Spinal cord (tissue), 10 donors: ENCODE data around the gene MACROD2. TPM values are rescaled to one million over a fixed set of nuclear protein-coding genes. Genes with fewer than 3 reads are reported as not detected.
A peak's percentile ranks its signal among the peaks of the same experiment; 100 is the strongest.

Source experiments
- DNase-seq, 6 donors: peaks; one replicate each; pipeline versions ENCODE4 v3.0.0 to v3.0.0-alpha.2; 2013 to 2015; ENCODE audit warnings: low spot score in 6 of 6, low read depth in 4 of 6
- H3K27ac ChIP-seq: one replicate; pipeline ENCODE4 v1.5.1; 2013; ENCODE audit warnings: low read depth, low read length, control low read depth
- H3K27me3 ChIP-seq: one replicate; pipeline ENCODE4 v1.6.1; 2013; ENCODE audit warnings: low read length; ENCODE audit not compliant: control insufficient read depth, insufficient read depth
- H3K36me3 ChIP-seq: one replicate; pipeline ENCODE4 v1.6.1; 2013; ENCODE audit warnings: low read length; ENCODE audit not compliant: control insufficient read depth, insufficient read depth
- H3K4me1 ChIP-seq: one replicate; pipeline ENCODE4 v1.6.1; 2013; ENCODE audit warnings: low read length; ENCODE audit not compliant: control insufficient read depth, insufficient read depth
- H3K4me3 ChIP-seq: one replicate; pipeline ENCODE4 v1.5.1; 2013; ENCODE audit warnings: low read depth, low read length, control low read depth
- H3K9me3 ChIP-seq: one replicate; pipeline ENCODE4 v1.6.1; 2013; ENCODE audit warnings: low read length; ENCODE audit not compliant: control insufficient read depth, insufficient read depth
- WGBS: methylation state at CpG from one replicate; pipeline ENCODE4 v1.1.5; 2013; ENCODE audit warnings: missing lambda C conversion rate; ENCODE audit not compliant: insufficient coverage; 5-methylcytosine and 5-hydroxymethylcytosine counted together
- polyA plus RNA-seq, 2 donors: library from polyadenylated mRNA; unstranded; fragments of 120-200 nt; gene quantifications; one replicate each; pipeline ENCODE4 v1.2.1, GENCODE V29; 2013; ENCODE audit not compliant: insufficient read length in 2 of 2
- total RNA-seq, 2 donors: library from RNA; depleted of rRNA in 1 of 2; stranded (reverse); fragments of 120-200 nt in 1 of 2; fragments of >200 nt in 1 of 2; gene quantifications; one replicate each; pipeline versions ENCODE4 v1.2.3 to v1.2.4, GENCODE V29; 2013 to 2014
- donor health status: healthy.

Gene MACROD2
- total and polyA plus RNA-seq, 4 donors = 16.2 to 34.0 (median 23.6) TPM

DNA sequence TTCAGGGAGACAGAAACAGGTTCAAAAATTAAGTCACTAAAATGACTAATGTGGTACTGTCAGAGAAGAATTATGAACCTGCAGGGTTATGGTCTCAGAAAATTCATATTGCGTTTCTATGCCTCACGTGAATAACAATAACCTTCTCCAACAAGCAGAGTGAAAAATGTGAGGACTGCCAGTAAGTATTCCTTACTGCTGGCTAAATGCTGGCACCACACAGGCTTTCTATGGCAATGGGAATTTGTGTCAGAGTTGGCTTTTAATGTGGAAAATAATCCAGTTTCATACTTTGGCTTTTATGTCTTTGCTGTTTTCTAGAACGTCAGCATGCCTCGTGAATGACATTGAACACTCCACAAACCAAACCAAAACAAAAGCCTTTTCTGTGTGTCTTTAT is 1922.0 kb downstream of the MACROD2 start:
- peak in 2 of 6 donors; percentile 24 to 70 for DNase-seq
- no peaks in the 10 kb centered on the region for H3K4me1 ChIP-seq
- no peak overlapping the region for H3K4me3 ChIP-seq
- WGBS = no CpG with 5 or more reads among the region's 4 CpGs
- H3K36me3 ChIP-seq = no peaks in the 10 kb centered on the region
- H3K27ac ChIP-seq = peak overlapping the region; percentile 40
- no peaks in the 10 kb centered on the region for H3K9me3 ChIP-seq
- H3K27me3 ChIP-seq = no peaks in the 10 kb centered on the region

DNA sequence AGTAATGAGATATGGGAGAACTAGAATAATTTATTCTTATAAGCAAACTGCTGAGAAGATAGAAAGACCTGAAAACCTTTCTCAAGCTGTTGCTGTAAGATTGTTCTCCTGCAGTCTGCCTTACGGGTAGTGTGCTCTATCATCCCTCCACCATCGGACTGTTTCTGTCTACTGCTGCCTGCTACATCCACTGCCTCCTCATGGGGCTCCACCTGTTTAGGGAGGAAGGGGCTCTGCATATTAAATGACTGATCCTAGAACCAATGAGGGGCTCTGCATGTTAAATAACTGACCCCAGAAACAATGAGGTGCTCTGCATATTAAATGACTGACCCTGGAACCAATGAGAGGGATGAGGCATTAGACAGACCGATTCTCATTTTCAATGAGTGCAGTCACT is 1923.3 kb downstream of the MACROD2 start:
- Histone ChIP-seq H3K4me1 (no peaks in the 10 kb centered on the region), H3K36me3 (no peaks in the 10 kb centered on the region), H3K9me3 (no peaks in the 10 kb centered on the region), H3K27me3 (no peaks in the 10 kb centered on the region), H3K4me3 (no peak overlapping the region), H3K27ac (no peak overlapping the region)
- DNase-seq = no peak
- WGBS = 83% methylated on average over 1 of the region's 3 CpGs

DNA sequence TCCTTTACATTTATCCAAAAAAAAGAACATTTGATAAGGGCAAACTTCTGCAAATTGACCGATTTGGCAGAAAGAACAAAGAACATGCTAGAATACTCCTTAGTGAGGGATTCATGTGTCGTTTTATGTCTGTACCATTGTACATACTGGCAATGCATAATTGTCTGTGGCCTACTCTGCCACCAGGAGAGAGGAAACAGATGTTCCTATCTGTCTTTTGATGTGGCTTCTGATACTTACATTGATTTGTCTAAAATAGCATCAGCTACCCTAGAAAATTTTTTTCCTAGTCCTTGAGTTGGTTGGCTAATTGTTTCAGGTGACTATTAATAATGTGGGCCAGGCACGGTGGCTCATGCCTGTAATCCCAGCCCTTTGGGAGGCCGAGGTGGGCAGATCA is 1923.8 kb downstream of the MACROD2 start:
- Histone ChIP-seq H3K36me3 (no peaks in the 10 kb centered on the region), H3K4me1 (no peaks in the 10 kb centered on the region), H3K27me3 (no peaks in the 10 kb centered on the region), H3K9me3 (no peaks in the 10 kb centered on the region), H3K4me3 (no peak overlapping the region), H3K27ac (no peak overlapping the region)
- 100% methylated on average over 2 of the region's 4 CpGs for WGBS
- DNase-seq = no peak

DNA sequence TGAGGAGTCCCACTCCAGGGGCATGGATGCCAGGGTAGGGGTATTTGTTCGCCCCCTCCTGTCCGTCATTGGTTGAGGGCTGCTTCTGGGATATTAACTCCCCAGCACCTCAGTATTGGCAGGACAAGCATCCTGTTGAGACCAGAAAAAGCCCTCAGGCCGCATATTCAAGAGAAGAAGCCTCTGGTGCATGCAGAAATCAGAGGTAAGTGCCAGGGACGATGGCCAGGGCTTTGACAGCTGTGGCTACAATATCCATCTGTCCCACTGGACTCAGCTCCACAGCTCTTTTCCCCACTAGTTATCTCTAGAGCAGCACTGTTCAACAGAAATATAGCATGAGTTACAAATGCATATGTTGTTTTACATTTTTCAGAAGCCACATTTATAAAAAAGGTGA is 1926.6 kb downstream of the MACROD2 start:
- H3K27me3 ChIP-seq = no peaks in the 10 kb centered on the region
- WGBS = 80% methylated on average over 1 of the region's 4 CpGs
- DNase-seq = peak in 2 of 6 donors; percentile 34 to 53

DNA sequence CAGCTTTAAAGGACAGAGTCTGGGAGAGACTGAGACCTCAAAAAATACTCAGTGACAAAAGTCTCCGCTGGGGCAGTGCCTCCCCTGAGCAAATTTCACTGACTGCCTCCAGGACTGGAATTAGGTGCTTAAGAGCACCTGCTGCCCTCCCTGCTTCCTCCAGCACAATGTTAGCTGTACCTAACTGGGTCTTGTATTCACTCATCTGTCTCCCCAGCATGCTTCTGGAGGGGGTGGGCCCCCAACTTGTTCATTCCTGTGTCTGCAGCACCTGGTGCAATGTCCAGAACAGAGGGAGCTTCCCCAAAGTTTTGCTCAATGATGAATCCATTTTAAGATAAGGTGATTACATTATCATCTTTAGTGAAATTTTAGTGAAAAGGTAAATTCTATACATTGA is 1927.2 kb downstream of the MACROD2 start:
- H3K27me3 ChIP-seq = no peaks in the 10 kb centered on the region
- 90% methylated on average over 1 of the region's 1 CpG for WGBS
- no peak overlapping the region for H3K4me3 ChIP-seq
- no peaks in the 10 kb centered on the region for H3K9me3 ChIP-seq
- H3K4me1 ChIP-seq = no peaks in the 10 kb centered on the region
- H3K36me3 ChIP-seq = no peaks in the 10 kb centered on the region
- no peak for DNase-seq
- no peak overlapping the region for H3K27ac ChIP-seq

More for the DNA sequence above, 1926.6 kb downstream of the MACROD2 start:
- no peak overlapping the region for H3K4me3 ChIP-seq
- H3K27ac ChIP-seq = no peak overlapping the region
- H3K9me3 ChIP-seq = no peaks in the 10 kb centered on the region
- H3K4me1 ChIP-seq = no peaks in the 10 kb centered on the region
- H3K36me3 ChIP-seq = no peaks in the 10 kb centered on the region

DNA sequence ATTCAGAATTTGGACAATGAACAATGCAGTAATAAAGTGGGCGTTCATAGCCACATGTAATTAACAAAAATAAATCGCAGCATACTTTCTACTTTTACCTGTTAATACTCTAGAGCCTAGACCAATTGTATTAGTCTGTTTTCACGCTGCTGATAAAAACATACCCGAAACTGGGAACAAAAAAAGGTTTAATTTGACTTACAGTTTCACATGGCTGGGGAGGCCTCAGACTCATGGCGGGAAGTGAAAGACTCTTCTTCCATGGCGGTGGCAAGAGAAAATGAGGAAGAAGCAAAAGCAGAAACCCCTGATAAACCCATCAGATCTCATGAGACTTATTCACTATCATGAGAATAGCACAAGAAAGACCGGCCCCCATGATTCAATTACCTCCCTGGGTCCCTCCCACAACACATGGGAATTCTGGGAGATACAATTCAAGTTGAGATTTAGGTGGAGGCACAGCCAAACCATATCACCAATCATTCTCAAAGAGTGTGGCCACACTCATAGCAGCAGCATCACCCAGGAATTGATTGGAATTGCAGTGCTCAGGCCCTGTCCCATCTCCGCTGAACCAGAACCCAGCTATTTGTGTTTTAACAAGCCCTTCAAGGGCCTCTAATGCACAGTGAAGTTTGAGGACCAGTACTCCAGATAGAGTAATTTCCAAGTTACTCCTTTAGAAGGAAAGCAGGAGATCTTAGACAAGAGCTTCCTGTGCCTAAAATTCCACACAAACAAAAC is 1927.9 kb downstream of the MACROD2 start:
- Histone ChIP-seq H3K27ac (no peak overlapping the region), H3K4me3 (no peak overlapping the region), H3K27me3 (no peaks in the 10 kb centered on the region), H3K9me3 (no peaks in the 10 kb centered on the region), H3K36me3 (no peaks in the 10 kb centered on the region), H3K4me1 (no peaks in the 10 kb centered on the region)
- no peak for DNase-seq
- 85% methylated on average over 2 of the region's 8 CpGs for WGBS

DNA sequence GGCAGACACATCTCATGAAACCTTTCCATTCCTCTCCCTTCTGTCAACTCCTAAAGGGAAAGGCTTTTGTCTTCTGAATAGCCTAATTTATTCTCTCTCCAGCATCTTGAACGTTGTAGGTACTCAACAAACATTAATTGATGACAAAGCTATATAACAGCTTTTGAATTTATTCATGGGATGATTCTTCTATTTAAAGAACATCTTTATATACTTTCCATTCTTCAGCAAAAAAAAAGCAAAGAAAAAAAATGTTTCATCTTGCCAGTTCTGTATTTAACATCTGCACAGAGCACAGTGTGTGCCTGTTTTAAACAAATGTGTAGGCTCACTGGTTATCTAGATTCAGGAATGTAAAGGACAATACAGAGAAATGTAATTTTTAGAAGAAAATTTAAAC is 1929.2 kb downstream of the MACROD2 start:
- WGBS = no CpG with 5 or more reads among the region's 1 CpG
- Histone ChIP-seq H3K36me3 (no peaks in the 10 kb centered on the region), H3K27me3 (no peaks in the 10 kb centered on the region), H3K4me3 (no peak overlapping the region), H3K9me3 (peaks cover 2% of the 10 kb centered on the region), H3K4me1 (no peaks in the 10 kb centered on the region), H3K27ac (no peak overlapping the region)
- no peak for DNase-seq

DNA sequence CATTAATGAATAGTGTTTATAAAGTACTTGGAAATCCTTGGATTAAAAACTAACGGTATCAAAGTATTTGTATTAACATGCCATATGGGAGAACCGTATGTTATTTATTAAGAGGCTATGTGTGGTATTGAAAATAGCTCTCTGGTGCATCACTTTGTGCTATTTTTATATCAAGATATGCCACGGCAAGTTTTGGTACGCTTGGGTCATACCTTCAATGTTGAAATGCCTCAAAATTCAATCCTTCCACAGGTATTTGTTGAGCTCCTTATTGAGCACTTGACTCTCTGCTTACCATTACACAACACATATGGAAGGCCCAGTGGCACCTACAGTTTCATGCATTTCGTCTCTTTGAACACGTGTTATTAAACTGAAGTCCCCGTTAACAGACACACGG is 1930.1 kb downstream of the MACROD2 start:
- H3K9me3 ChIP-seq = peaks cover 2% of the 10 kb centered on the region
- H3K4me1 ChIP-seq = no peaks in the 10 kb centered on the region
- DNase-seq = no peak
- no peaks in the 10 kb centered on the region for H3K36me3 ChIP-seq
- H3K27ac ChIP-seq = no peak overlapping the region
- H3K4me3 ChIP-seq = no peak overlapping the region
- no peaks in the 10 kb centered on the region for H3K27me3 ChIP-seq
- 90% methylated on average over 4 of the region's 8 CpGs for WGBS

DNA sequence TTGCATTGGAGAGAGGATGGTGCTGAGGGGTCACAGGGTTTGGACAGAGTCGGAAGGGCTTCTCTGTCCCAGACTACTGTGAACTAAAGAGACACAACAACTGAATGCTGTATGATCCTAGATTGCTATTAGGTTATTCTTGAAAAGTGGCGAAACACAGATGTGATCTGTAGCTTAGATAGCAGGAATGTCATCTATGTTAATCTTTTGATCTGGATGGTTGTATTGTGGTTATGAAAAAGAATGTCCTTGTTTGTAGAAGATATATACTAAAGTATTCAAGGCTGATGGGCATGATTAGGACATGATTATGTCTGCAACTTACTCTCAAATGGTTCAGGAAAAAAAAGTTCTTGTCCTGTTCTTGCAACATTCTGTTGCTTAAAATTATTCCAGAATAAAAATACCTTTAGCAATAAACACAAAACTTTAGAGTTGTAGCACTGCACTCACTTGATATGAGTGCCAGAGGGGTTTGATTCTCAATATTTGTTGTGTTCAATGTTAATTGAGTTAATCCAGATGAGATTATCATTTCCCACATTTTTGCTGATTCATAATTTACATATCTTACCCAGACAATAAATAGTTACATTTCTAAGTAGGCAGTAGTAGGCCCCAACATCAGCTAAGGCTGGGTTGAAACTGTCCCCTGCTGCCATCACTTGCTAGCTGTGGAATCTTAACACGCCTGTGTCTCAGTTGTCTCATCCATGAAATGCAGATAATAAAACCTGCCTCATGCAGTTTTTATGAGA is 1932.8 kb downstream of the MACROD2 start:
- DNase-seq = peak in 1 of 6 donors; percentile 38
- no peaks in the 10 kb centered on the region for H3K36me3 ChIP-seq
- H3K4me1 ChIP-seq = no peaks in the 10 kb centered on the region
- H3K27me3 ChIP-seq = no peaks in the 10 kb centered on the region
- no peak overlapping the region for H3K27ac ChIP-seq
- H3K4me3 ChIP-seq = no peak overlapping the region
- peaks cover 2% of the 10 kb centered on the region for H3K9me3 ChIP-seq
- 94% methylated on average over 2 of the region's 3 CpGs for WGBS

DNA sequence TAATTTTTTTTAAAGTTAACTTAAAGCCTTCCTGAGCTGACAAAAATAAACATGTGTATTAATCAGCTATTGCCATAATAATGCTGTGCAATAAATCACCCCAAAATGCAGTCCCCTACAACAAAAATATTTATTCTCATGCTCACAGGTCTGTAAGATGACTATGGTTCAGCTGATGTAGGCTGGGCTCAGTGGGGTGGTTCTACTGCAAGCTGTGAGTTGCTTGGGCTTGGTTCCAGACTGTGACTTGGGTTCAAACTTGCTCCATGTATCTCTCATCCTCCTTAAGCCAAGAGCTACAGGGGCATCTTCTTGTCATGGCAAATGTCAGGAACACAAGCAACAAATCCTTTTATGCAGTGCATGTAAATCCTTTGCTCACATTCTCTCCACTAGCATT is 1933.6 kb downstream of the MACROD2 start:
- no peaks in the 10 kb centered on the region for H3K4me1 ChIP-seq
- H3K36me3 ChIP-seq = no peaks in the 10 kb centered on the region
- no peak overlapping the region for H3K27ac ChIP-seq
- H3K4me3 ChIP-seq = no peak overlapping the region
- peaks cover 2% of the 10 kb centered on the region for H3K9me3 ChIP-seq
- no peaks in the 10 kb centered on the region for H3K27me3 ChIP-seq
- no peak for DNase-seq
